ENCODE measurements around the gene MACROD2. TPM values are rescaled to one million over a fixed set of nuclear protein-coding genes. Genes with fewer than 3 reads are reported as not detected.

The MACROD2 gene
- total RNA-seq, 1 experiment from 2014 or later: 1.6 TPM

DNA sequence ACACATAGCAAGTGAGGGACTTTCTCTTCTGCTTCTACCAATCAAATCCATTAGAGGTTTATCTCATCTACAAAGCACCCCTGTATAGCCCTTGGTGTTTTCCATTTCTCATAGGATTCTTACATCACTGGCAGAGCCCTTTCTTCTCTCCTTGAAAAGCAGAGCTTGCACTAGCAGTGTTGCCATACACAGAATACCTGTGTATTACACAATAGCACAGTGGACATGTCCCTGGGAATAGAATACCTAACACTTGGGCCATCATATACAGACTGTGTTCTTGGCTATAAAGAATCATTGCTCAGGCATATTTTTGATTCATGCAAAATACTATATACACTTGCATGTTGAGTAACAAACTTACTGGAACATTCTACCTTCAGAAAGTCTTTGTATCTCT lies 1996.0 kb downstream of the MACROD2 start:
- no peaks in the 10 kb centered on the region for H3K23me2 ChIP-seq (ENCODE audit: insufficient read length, low read depth, low read length, poor library complexity, severe bottlenecking)
- H3K4ac ChIP-seq (ENCODE audit: low read depth, low read length): no peak overlapping the region
- H2AK5ac ChIP-seq (ENCODE audit: insufficient read length, low read length): no peak overlapping the region
- no peak overlapping the region for H3K23ac ChIP-seq (ENCODE audit: insufficient read length, low read depth, low read length)
- H3K56ac ChIP-seq (ENCODE audit: insufficient read length, low read depth, low read length): no peak overlapping the region
- H2BK5ac ChIP-seq (ENCODE audit: insufficient read length, low read length): no peak overlapping the region
- Mint-ChIP-seq H3K4me3 (no peak overlapping the region), H3K4me1 (peaks cover 7 to 8% of the 10 kb centered on the region in 2 experiments), H3K36me3 (ENCODE audit: insufficient read depth in 1 of 3, low read depth in 3 of 3) (peaks cover 3 to 12% (median 5%) of the 10 kb centered on the region in 3 experiments), H3K9me3 (peaks cover 6 to 12% of the 10 kb centered on the region in 2 experiments; a peak in 4 of 5 replicates), H3K27me3 (ENCODE audit: low read depth) (no peaks in the 10 kb centered on the region), H3K27ac (no peak overlapping the region)
- H4K91ac ChIP-seq (ENCODE audit: insufficient read length, low read depth, low read length): no peak overlapping the region
- H3K27ac ChIP-seq (ENCODE audit: insufficient read length, low read depth, low read length): no peak overlapping the region
- no peak overlapping the region for H4K5ac ChIP-seq (ENCODE audit: insufficient read length, low read depth, low read length)
- no peak overlapping the region for H3K9ac ChIP-seq (ENCODE audit: extremely low read depth, insufficient read length, low read length)
- H3K9me3 ChIP-seq (ENCODE audit: control insufficient read depth, low read depth, low read length): no peaks in the 10 kb centered on the region
- no peaks in the 10 kb centered on the region for H3K79me2 ChIP-seq (ENCODE audit: insufficient read depth, low read length)
- H2BK12ac ChIP-seq (ENCODE audit: insufficient read length, low read depth, low read length): no peak overlapping the region
- H2BK20ac ChIP-seq (ENCODE audit: low read depth, low read length, poor library complexity, severe bottlenecking): no peak overlapping the region
- TF ChIP-seq, protein P1, sequence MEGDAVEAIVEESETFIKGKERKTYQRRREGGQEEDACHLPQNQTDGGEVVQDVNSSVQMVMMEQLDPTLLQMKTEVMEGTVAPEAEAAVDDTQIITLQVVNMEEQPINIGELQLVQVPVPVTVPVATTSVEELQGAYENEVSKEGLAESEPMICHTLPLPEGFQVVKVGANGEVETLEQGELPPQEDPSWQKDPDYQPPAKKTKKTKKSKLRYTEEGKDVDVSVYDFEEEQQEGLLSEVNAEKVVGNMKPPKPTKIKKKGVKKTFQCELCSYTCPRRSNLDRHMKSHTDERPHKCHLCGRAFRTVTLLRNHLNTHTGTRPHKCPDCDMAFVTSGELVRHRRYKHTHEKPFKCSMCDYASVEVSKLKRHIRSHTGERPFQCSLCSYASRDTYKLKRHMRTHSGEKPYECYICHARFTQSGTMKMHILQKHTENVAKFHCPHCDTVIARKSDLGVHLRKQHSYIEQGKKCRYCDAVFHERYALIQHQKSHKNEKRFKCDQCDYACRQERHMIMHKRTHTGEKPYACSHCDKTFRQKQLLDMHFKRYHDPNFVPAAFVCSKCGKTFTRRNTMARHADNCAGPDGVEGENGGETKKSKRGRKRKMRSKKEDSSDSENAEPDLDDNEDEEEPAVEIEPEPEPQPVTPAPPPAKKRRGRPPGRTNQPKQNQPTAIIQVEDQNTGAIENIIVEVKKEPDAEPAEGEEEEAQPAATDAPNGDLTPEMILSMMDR (conservative IDR thresholded peaks at IDR 0.05): no peak
- no peak overlapping the region for H3K4me2 ChIP-seq (ENCODE audit: insufficient read depth, insufficient read length, low read length)
- H2BK120ac ChIP-seq (ENCODE audit: low read depth, low read length, poor library complexity, severe bottlenecking): no peak overlapping the region
- H3K14ac ChIP-seq (ENCODE audit: insufficient read depth, low read length): no peak overlapping the region
- H3K79me1 ChIP-seq (ENCODE audit: insufficient read depth, low read depth, low read length, poor library complexity, severe bottlenecking): no peaks in the 10 kb centered on the region
- H3K4me1 ChIP-seq (ENCODE audit: insufficient read depth, low read length): no peaks in the 10 kb centered on the region; the same call in 1 of the 2 replicates
- no peaks in the 10 kb centered on the region for H4K20me1 ChIP-seq (ENCODE audit: control insufficient read depth, insufficient read depth, insufficient read length)
- no peak overlapping the region for H2AFZ ChIP-seq (ENCODE audit: low read length)
- no peak overlapping the region for H3K18ac ChIP-seq (ENCODE audit: insufficient read length, low read depth, low read length)
- no peaks in the 10 kb centered on the region for H3K27me3 ChIP-seq (ENCODE audit: insufficient read depth, low read length)
- no peak for DNase-seq
- no peak overlapping the region for H2BK15ac ChIP-seq (ENCODE audit: low read depth, low read length)
- no peak overlapping the region for H4K8ac ChIP-seq (replicated peaks; ENCODE audit: insufficient read length, low read depth, low read length)
- no peak overlapping the region for H3T11ph ChIP-seq (ENCODE audit: low read length)

All from H9 (cell line).